ENCODE data around the gene ACER3.

DNA sequence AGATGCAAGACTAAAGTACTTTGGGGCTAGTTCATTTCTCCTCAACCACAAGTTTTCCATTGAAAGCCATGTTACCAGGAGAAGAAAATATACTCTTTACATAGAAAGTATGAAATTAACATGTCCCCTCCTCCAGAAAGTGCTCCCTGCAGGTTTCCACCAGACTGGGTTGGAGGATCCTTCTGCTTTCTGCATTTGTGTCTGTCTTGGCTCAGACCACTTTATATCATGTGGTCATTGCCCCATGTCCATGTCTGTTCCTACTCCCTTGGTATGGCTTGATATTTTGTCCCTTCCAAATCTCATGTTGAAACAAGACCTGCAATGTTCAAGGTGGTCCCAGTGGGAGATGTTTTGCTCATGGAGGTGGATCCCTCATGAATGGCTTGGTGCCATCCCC, 28.4 kb upstream of the ACER3 start:
- no peak for TF ChIP-seq EP300 (IDR thresholded peaks at IDR 0.05)
- TF ChIP-seq, protein P1, sequence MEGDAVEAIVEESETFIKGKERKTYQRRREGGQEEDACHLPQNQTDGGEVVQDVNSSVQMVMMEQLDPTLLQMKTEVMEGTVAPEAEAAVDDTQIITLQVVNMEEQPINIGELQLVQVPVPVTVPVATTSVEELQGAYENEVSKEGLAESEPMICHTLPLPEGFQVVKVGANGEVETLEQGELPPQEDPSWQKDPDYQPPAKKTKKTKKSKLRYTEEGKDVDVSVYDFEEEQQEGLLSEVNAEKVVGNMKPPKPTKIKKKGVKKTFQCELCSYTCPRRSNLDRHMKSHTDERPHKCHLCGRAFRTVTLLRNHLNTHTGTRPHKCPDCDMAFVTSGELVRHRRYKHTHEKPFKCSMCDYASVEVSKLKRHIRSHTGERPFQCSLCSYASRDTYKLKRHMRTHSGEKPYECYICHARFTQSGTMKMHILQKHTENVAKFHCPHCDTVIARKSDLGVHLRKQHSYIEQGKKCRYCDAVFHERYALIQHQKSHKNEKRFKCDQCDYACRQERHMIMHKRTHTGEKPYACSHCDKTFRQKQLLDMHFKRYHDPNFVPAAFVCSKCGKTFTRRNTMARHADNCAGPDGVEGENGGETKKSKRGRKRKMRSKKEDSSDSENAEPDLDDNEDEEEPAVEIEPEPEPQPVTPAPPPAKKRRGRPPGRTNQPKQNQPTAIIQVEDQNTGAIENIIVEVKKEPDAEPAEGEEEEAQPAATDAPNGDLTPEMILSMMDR (IDR thresholded peaks at IDR 0.05): no peak
